Cardiac muscle cell (in vitro differentiated cells and primary cell): Measurements from ENCODE around the gene DNAH12. TPM values are rescaled to one million over a fixed set of nuclear protein-coding genes. Genes with fewer than 3 reads are reported as not detected.

Experiments
- DNase-seq, 2 donors: peaks; one replicate each; pipeline versions ENCODE4 v3.0.0 to v3.0.0-alpha.2; 2010 to 2017; ENCODE audit warnings: low read depth in 1 of 2, low spot score in 1 of 2
- H3K27ac ChIP-seq: fragments of 200-600 bp; sonication (generic); 2 replicates; pipeline ENCODE4 v1.5.1; 2016
- H3K27me3 ChIP-seq: fragments of 200-600 bp; sonication (generic); 2 replicates; pipeline ENCODE4 v1.6.0; 2016; ENCODE audit warnings: control low read depth
- H3K36me3 ChIP-seq: fragments of 200-600 bp; sonication (generic); 2 replicates; pipeline ENCODE4 v1.5.1; 2016; ENCODE audit warnings: control low read depth
- H3K4me1 ChIP-seq: fragments of 200-600 bp; sonication (generic); 2 replicates; pipeline ENCODE4 v1.8.1; 2017; ENCODE audit warnings: low read depth, mild to moderate bottlenecking, mixed run types
- H3K4me3 ChIP-seq: fragments of 200-600 bp; sonication (generic); 2 replicates; pipeline ENCODE4 v1.5.1; 2016; ENCODE audit warnings: mild to moderate bottlenecking
- H3K9me3 ChIP-seq: fragments of 200-600 bp; sonication (generic); 2 replicates; pipeline ENCODE4 v1.5.1; 2017; ENCODE audit warnings: low read depth, mild to moderate bottlenecking, control low read depth
- polyA plus RNA-seq: library from polyadenylated mRNA; unstranded; fragments of >200 nt; fragmentation: Nextera tagmentation; extraction: Ambion mirVana; gene quantifications from 2 replicates; pipeline ENCODE4 v1.2.1, GENCODE V29; 2016
- total RNA-seq: library from RNA; depleted of rRNA; stranded (reverse); fragments of >200 nt; gene quantifications from 2 replicates; pipeline ENCODE4 v1.2.3, GENCODE V29; 2016
- TF ChIP-seq, protein P1 (sequence below): IDR thresholded peaks from 2 replicates; pipeline ENCODE4 v1.5.1; 2012; ENCODE audit warnings: low read depth, mild to moderate bottlenecking, low read length

DNAH12 gene
- total and polyA plus RNA-seq, 2 experiments from 2014 or later: 0.57 to 0.71 TPM

DNA sequence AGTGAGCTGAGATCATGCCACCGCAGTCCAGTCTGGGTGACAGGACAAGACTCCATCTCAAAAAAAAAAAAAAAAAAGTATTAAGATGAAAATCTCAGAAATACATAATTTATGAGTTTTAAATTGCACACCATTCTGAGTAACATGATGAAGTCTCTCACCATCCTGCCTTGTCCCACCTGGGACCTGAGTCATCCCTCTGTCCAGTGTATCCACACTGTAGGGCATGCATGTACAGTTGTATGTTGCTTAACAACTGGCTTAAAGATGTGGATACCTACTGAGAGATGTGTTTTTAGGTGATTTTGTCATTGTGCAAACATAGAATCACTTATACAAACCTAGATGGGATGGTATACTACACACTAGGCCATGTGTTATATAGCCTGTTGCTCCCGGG lies 268.8 kb downstream of the DNAH12 start:
- TF ChIP-seq, protein P1, sequence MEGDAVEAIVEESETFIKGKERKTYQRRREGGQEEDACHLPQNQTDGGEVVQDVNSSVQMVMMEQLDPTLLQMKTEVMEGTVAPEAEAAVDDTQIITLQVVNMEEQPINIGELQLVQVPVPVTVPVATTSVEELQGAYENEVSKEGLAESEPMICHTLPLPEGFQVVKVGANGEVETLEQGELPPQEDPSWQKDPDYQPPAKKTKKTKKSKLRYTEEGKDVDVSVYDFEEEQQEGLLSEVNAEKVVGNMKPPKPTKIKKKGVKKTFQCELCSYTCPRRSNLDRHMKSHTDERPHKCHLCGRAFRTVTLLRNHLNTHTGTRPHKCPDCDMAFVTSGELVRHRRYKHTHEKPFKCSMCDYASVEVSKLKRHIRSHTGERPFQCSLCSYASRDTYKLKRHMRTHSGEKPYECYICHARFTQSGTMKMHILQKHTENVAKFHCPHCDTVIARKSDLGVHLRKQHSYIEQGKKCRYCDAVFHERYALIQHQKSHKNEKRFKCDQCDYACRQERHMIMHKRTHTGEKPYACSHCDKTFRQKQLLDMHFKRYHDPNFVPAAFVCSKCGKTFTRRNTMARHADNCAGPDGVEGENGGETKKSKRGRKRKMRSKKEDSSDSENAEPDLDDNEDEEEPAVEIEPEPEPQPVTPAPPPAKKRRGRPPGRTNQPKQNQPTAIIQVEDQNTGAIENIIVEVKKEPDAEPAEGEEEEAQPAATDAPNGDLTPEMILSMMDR: no peak
- no peaks in the 10 kb centered on the region for H3K4me1 ChIP-seq
- no peak for DNase-seq
- H3K36me3 ChIP-seq: peaks cover 13% of the 10 kb centered on the region
- H3K9me3 ChIP-seq: no peaks in the 10 kb centered on the region
- H3K27me3 ChIP-seq: no peaks in the 10 kb centered on the region
- H3K27ac ChIP-seq: no peak overlapping the region
- H3K4me3 ChIP-seq: no peak overlapping the region

DNA sequence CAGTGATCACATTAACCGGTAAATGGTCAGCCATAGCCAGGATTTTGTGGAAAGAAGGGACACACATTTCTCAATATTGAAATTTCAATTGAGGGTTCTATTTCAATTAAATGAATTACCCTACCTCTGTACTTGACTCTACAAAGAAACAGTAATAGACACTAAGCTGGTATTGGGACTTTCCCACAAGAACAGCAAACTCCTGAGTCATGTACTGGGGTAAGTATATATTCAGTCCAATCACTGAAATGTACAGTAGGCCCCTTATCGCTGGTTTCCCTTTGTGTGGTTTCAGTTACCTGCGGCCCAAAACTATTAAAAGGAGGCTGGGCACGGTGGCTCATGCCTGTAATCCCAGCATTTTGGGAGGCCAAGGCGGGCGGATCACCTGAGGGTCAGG lies 269.3 kb downstream of the DNAH12 start:
- Histone ChIP-seq H3K36me3 (peaks cover 19% of the 10 kb centered on the region), H3K9me3 (no peaks in the 10 kb centered on the region), H3K4me3 (no peak overlapping the region), H3K27ac (no peak overlapping the region), H3K4me1 (no peaks in the 10 kb centered on the region), H3K27me3 (no peaks in the 10 kb centered on the region)
- DNase-seq: no peak
- TF ChIP-seq, protein P1: no peak

DNA sequence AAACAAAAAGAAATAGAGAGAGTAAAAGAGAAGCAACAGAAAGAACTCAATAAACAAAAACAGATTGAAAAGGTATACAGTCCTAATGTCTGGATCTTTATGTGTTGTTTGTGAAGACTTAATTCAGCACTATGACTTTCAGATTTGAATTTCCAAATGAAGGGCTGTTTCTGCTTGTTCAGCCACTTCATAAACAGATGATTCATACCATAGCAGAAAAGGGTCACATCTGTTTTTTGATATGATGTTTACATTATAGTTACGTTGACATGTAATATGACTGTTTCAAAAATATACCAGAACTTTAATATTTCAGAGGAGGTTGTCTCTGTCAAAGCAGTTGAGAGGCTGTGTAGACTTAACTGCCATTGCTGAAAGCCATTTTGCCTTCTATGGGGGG lies 275.7 kb downstream of the DNAH12 start:
- H3K27ac ChIP-seq: no peak overlapping the region
- no peaks in the 10 kb centered on the region for H3K27me3 ChIP-seq
- TF ChIP-seq, protein P1: no peak
- H3K4me3 ChIP-seq: no peak overlapping the region
- peaks cover 34% of the 10 kb centered on the region for H3K36me3 ChIP-seq
- H3K9me3 ChIP-seq: no peaks in the 10 kb centered on the region
- no peaks in the 10 kb centered on the region for H3K4me1 ChIP-seq
- DNase-seq: no peak

DNA sequence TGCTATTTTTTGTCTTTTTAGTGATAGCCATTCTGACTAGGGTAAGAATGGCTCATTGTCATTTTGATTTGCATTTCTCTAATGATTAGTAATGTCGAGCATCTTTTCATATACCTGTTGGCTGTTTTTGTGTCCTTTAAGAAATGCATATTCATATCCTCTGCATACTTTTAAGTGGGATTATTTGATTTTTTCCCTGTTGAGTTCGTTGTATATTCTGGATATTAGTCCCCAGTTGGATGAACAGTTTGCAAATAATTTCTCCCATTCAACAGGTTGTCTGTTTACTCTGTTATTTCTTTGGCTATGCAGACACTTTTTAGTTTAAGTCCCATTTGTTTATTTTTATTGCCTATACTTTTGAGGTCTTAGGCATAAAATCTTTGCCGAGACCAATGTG lies 282.2 kb downstream of the DNAH12 start:
- Histone ChIP-seq H3K4me1 (peaks cover 7% of the 10 kb centered on the region), H3K9me3 (no peaks in the 10 kb centered on the region), H3K27me3 (no peaks in the 10 kb centered on the region), H3K4me3 (no peak overlapping the region), H3K27ac (no peak overlapping the region), H3K36me3 (peaks cover 59% of the 10 kb centered on the region)
- TF ChIP-seq, protein P1: no peak
- DNase-seq: no peak

DNA sequence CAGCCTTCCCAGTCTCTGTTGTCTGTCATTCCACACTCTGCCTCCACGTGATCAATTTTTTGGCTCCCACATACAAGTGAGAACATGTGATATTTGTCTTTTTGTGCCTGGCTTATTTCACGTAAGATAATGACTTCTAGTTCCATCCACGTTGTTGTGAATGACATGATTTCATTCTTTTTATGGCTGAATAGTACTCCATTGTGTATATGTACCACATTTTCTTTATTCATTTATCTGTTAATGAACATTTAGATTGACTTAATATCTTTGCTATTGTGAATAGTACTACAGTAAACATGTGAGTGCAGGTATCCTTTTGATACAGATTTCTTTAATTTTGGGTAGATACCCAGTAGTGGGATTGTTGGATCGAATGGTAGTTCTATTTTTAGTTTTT lies 283.0 kb downstream of the DNAH12 start:
- H3K4me1 ChIP-seq: peaks cover 15% of the 10 kb centered on the region
- no peak overlapping the region for H3K27ac ChIP-seq
- H3K4me3 ChIP-seq: no peak overlapping the region
- H3K27me3 ChIP-seq: no peaks in the 10 kb centered on the region
- no peaks in the 10 kb centered on the region for H3K9me3 ChIP-seq
- TF ChIP-seq, protein P1: no peak
- no peak for DNase-seq
- H3K36me3 ChIP-seq: peaks cover 58% of the 10 kb centered on the region

DNA sequence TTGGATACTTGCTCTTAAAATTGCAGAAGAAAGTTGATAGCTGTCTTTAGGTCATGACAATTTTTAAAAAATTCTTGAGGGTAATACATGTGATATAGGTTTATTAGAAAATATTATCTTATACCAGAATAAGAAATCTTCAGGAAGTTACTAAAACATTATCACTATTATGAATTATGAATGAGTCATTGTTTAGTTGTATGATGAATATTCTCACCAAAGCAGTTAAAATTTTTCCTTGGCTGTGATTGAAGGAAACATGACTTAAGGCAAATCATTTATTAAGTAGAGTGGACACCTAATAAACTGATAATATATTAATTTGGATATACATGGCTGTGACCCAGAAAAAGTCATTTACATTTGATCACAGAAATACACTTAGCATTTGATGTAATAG lies 286.5 kb downstream of the DNAH12 start:
- H3K9me3 ChIP-seq: no peaks in the 10 kb centered on the region
- TF ChIP-seq, protein P1: no peak
- H3K27ac ChIP-seq: peak overlapping the region; percentile 31
- H3K4me1 ChIP-seq: peaks cover 15% of the 10 kb centered on the region
- no peaks in the 10 kb centered on the region for H3K27me3 ChIP-seq
- H3K4me3 ChIP-seq: no peak overlapping the region
- H3K36me3 ChIP-seq: peaks cover 49% of the 10 kb centered on the region
- DNase-seq: no peak
